ENCODE data around the gene TOMM70.

- TF ChIP-seq EP300 (IDR thresholded peaks at IDR 0.05; ENCODE audit: borderline replicate concordance in 1 of 2, control insufficient read depth in 1 of 2, low read depth in 2 of 2, low read length in 2 of 2) (no peak), POLR2A (IDR thresholded peaks at IDR 0.05; ENCODE audit: low read depth, low read length) (no peak), NFYB (IDR thresholded peaks at IDR 0.05; ENCODE audit: insufficient read depth, low read depth, low read length) (no peak), CHD1 (IDR thresholded peaks at IDR 0.05; ENCODE audit: low read depth, low read length) (no peak), PBX3 (IDR thresholded peaks at IDR 0.05; ENCODE audit: insufficient replicate concordance, low read depth, low read length) (no peak), MYC (IDR thresholded peaks at IDR 0.05; ENCODE audit: insufficient read depth, insufficient read length, insufficient replicate concordance, low read length, severe bottlenecking) (no peak)
- TF ChIP-seq, protein P1, sequence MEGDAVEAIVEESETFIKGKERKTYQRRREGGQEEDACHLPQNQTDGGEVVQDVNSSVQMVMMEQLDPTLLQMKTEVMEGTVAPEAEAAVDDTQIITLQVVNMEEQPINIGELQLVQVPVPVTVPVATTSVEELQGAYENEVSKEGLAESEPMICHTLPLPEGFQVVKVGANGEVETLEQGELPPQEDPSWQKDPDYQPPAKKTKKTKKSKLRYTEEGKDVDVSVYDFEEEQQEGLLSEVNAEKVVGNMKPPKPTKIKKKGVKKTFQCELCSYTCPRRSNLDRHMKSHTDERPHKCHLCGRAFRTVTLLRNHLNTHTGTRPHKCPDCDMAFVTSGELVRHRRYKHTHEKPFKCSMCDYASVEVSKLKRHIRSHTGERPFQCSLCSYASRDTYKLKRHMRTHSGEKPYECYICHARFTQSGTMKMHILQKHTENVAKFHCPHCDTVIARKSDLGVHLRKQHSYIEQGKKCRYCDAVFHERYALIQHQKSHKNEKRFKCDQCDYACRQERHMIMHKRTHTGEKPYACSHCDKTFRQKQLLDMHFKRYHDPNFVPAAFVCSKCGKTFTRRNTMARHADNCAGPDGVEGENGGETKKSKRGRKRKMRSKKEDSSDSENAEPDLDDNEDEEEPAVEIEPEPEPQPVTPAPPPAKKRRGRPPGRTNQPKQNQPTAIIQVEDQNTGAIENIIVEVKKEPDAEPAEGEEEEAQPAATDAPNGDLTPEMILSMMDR (IDR thresholded peaks at IDR 0.05 in 2 of 3, conservative IDR thresholded peaks at IDR 0.05 in 1 of 3; ENCODE audit: control insufficient read depth in 2 of 3, extremely low read depth in 1 of 3, insufficient read depth in 1 of 3, low read depth in 3 of 3, low read length in 3 of 3) = no peak
Observed at GRCh38 chr3:100413613-100414012, 12.7 kb upstream of the TOMM70 start.
